ENCODE measurements around the gene GPC6. TPM values are rescaled to one million over a fixed set of nuclear protein-coding genes. Genes with fewer than 3 reads are reported as not detected.

GPC6 gene
- polyA plus RNA-seq, 1 of the 3 experiments (the other 2 are of a cell fraction): 6.7 TPM

DNA sequence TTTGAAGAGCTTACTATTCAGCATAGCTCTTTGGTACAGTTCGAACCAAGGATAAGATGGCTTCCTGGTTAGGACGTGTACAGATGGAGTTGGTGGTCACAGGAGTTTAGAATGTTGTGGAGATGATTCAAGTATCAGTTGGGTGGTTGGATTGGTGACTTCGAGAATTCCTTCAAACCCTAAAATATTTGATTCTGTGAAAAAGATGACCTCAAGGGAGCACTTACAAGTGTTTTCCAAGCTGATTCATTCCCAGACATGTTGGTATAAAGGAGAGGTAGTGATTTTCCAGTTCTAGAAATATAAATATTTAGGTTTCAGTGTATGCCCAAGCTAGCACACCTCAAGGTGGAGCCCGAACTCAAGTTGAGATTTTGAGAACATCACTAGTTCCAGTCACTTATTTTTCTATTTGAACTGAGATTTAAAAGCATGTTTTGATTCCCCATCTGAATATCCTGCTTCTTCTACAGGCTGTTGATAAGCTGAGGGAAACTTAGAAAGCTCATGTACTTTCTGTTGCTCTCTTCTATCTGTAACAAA, 946.8 kb downstream of the GPC6 start:
- Histone ChIP-seq H3K9ac (no peak overlapping the region), H3K4me1 (ENCODE audit: control insufficient read depth in 1 of 2, insufficient read depth in 2 of 2, low read depth in 1 of 2, low read length in 1 of 2) (peaks cover 3 to 11% of the 10 kb centered on the region in 2 experiments; a peak in 3 of 4 replicates), H3F3A (replicated peaks; ENCODE audit: insufficient read depth) (peaks cover 6% of the 10 kb centered on the region), H3K27me3 (ENCODE audit: insufficient read depth) (no peaks in the 10 kb centered on the region), H3K4me3 (ENCODE audit: low read depth in 2 of 2, low read length in 1 of 2) (no peak overlapping the region), H3K9me3 (no peaks in the 10 kb centered on the region), H3K27ac (ENCODE audit: low read depth in 2 of 2, low read length in 1 of 2) (no peak overlapping the region), H3K4me2 (no peak overlapping the region), H3K79me2 (ENCODE audit: insufficient read depth) (no peaks in the 10 kb centered on the region), H3K9me2 (no peaks in the 10 kb centered on the region), H2AFZ (ENCODE audit: low read depth) (no peak overlapping the region), H3K36me3 (replicated peaks in 1 of 2; ENCODE audit: control insufficient read depth in 1 of 2, insufficient read depth in 2 of 2, low read length in 1 of 2) (no peaks in the 10 kb centered on the region), H4K20me1 (ENCODE audit: insufficient read depth) (no peaks in the 10 kb centered on the region)
- 79% methylated on average over 4 of the region's 4 CpGs for WGBS (ENCODE audit: low lambda C conversion rate)
- DNase-seq: no peak
- TF ChIP-seq MXI1 (IDR thresholded peaks at IDR 0.05; ENCODE audit: low read depth, low read length) (no peak), SMC3 (IDR thresholded peaks at IDR 0.05; ENCODE audit: low read depth, low read length) (no peak), EP300 (IDR thresholded peaks at IDR 0.05; ENCODE audit: borderline replicate concordance in 1 of 2, low read depth in 1 of 2, low read length in 1 of 2) (no peak), RFX5 (IDR thresholded peaks at IDR 0.05; ENCODE audit: low read length) (no peak), FOSL2 (IDR thresholded peaks at IDR 0.05; ENCODE audit: borderline replicate concordance, low read depth) (no peak), YY1 (IDR thresholded peaks at IDR 0.05; ENCODE audit: low read depth) (no peak), RCOR1 (IDR thresholded peaks at IDR 0.05; ENCODE audit: low read length) (no peak), SIN3A (IDR thresholded peaks at IDR 0.05; ENCODE audit: borderline replicate concordance, low read depth, low read length) (no peak), JUND (IDR thresholded peaks at IDR 0.05) (no peak), NFIC (IDR thresholded peaks at IDR 0.05; ENCODE audit: borderline replicate concordance) (no peak), MEF2A (IDR thresholded peaks at IDR 0.05; ENCODE audit: borderline replicate concordance, low read depth) (no peak), TEAD4 (IDR thresholded peaks at IDR 0.05; ENCODE audit: borderline replicate concordance, insufficient read depth) (no peak)
- TF ChIP-seq, protein P1, sequence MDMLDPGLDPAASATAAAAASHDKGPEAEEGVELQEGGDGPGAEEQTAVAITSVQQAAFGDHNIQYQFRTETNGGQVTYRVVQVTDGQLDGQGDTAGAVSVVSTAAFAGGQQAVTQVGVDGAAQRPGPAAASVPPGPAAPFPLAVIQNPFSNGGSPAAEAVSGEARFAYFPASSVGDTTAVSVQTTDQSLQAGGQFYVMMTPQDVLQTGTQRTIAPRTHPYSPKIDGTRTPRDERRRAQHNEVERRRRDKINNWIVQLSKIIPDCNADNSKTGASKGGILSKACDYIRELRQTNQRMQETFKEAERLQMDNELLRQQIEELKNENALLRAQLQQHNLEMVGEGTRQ (IDR thresholded peaks at IDR 0.05; ENCODE audit: borderline replicate concordance, low read depth, low read length): no peak
- TF ChIP-seq, protein P2, sequence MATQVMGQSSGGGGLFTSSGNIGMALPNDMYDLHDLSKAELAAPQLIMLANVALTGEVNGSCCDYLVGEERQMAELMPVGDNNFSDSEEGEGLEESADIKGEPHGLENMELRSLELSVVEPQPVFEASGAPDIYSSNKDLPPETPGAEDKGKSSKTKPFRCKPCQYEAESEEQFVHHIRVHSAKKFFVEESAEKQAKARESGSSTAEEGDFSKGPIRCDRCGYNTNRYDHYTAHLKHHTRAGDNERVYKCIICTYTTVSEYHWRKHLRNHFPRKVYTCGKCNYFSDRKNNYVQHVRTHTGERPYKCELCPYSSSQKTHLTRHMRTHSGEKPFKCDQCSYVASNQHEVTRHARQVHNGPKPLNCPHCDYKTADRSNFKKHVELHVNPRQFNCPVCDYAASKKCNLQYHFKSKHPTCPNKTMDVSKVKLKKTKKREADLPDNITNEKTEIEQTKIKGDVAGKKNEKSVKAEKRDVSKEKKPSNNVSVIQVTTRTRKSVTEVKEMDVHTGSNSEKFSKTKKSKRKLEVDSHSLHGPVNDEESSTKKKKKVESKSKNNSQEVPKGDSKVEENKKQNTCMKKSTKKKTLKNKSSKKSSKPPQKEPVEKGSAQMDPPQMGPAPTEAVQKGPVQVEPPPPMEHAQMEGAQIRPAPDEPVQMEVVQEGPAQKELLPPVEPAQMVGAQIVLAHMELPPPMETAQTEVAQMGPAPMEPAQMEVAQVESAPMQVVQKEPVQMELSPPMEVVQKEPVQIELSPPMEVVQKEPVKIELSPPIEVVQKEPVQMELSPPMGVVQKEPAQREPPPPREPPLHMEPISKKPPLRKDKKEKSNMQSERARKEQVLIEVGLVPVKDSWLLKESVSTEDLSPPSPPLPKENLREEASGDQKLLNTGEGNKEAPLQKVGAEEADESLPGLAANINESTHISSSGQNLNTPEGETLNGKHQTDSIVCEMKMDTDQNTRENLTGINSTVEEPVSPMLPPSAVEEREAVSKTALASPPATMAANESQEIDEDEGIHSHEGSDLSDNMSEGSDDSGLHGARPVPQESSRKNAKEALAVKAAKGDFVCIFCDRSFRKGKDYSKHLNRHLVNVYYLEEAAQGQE (IDR thresholded peaks at IDR 0.05; ENCODE audit: low read depth, low read length): no peak
- TF ChIP-seq, protein P3, sequence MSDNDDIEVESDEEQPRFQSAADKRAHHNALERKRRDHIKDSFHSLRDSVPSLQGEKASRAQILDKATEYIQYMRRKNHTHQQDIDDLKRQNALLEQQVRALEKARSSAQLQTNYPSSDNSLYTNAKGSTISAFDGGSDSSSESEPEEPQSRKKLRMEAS (IDR thresholded peaks at IDR 0.05; ENCODE audit: low read depth): no peak
- TF ChIP-seq, protein P4, sequence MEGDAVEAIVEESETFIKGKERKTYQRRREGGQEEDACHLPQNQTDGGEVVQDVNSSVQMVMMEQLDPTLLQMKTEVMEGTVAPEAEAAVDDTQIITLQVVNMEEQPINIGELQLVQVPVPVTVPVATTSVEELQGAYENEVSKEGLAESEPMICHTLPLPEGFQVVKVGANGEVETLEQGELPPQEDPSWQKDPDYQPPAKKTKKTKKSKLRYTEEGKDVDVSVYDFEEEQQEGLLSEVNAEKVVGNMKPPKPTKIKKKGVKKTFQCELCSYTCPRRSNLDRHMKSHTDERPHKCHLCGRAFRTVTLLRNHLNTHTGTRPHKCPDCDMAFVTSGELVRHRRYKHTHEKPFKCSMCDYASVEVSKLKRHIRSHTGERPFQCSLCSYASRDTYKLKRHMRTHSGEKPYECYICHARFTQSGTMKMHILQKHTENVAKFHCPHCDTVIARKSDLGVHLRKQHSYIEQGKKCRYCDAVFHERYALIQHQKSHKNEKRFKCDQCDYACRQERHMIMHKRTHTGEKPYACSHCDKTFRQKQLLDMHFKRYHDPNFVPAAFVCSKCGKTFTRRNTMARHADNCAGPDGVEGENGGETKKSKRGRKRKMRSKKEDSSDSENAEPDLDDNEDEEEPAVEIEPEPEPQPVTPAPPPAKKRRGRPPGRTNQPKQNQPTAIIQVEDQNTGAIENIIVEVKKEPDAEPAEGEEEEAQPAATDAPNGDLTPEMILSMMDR (IDR thresholded peaks at IDR 0.05): no peak
- TF ChIP-seq, protein P5, sequence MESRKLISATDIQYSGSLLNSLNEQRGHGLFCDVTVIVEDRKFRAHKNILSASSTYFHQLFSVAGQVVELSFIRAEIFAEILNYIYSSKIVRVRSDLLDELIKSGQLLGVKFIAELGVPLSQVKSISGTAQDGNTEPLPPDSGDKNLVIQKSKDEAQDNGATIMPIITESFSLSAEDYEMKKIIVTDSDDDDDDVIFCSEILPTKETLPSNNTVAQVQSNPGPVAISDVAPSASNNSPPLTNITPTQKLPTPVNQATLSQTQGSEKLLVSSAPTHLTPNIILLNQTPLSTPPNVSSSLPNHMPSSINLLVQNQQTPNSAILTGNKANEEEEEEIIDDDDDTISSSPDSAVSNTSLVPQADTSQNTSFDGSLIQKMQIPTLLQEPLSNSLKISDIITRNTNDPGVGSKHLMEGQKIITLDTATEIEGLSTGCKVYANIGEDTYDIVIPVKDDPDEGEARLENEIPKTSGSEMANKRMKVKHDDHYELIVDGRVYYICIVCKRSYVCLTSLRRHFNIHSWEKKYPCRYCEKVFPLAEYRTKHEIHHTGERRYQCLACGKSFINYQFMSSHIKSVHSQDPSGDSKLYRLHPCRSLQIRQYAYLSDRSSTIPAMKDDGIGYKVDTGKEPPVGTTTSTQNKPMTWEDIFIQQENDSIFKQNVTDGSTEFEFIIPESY (IDR thresholded peaks at IDR 0.05; ENCODE audit: borderline replicate concordance, low read depth): no peak
- ChIA-PET CTCF (interaction anchor here (0.8 to 1.1 kb wide), 3 partner anchors 8 to 188 kb away, joined by 3 read pairs; no protein-coding TSS in a partner anchor), POLR2A (no interaction called here)
